IMR-90 (cell line): Measurements from ENCODE around the gene CD86. TPM values are rescaled to one million over a fixed set of nuclear protein-coding genes. Genes with fewer than 3 reads are reported as not detected.

Experiments used
- ATAC-seq: fragments of 200-7000 bp; cut with Tn5 transposase; 2 replicates; pipeline ENCODE4 v1.9.1; 2020; ENCODE audit warnings: low read depth, mild to moderate bottlenecking, moderate library complexity
- BruUV-seq: library from RNA; stranded (reverse); fragments of 400-500 nt; replicated peaks from 2 replicates; lab custom pipeline; 2021; lab: Mats Ljungman, UMichigan
- CTCF ChIA-PET: fragments of 300-600 bp; formaldehyde crosslinking; extraction: SDS; loops from one replicate; lab custom pipeline; 2021; ENCODE audit warnings: antibody characterized with exemption; lab: Yijun Ruan, JAX
- POLR2A ChIA-PET: fragments of 300-600 bp; sonication (Branson Sonifier 250); formaldehyde crosslinking; loops from one replicate; lab custom pipeline; 2022; ENCODE audit warnings: antibody characterized with exemption; ENCODE audit not compliant: unreplicated experiment; lab: Charles Lee
- DNase-seq: peaks from one replicate; pipeline ENCODE4 v3.0.0; 2013
- H2AFZ ChIP-seq: replicated peaks from 2 replicates; pipeline ENCODE3; 2013; ENCODE audit warnings: low read length, mild to moderate bottlenecking; ENCODE audit not compliant: poor library complexity
- H2AK5ac ChIP-seq: 2 replicates; pipeline ENCODE4 v1.6.1; 2013; ENCODE audit warnings: low read depth, low read length, inconsistent platforms
- H2AK9ac ChIP-seq: replicated peaks from 2 replicates; pipeline ENCODE3; 2013; ENCODE audit warnings: mild to moderate bottlenecking, low read depth, low read length, moderate library complexity; ENCODE audit not compliant: poor library complexity
- H2BK120ac ChIP-seq: 2 replicates; pipeline ENCODE4 v1.6.1; 2013; ENCODE audit warnings: low read depth, low read length, inconsistent platforms
- H2BK15ac ChIP-seq: 3 replicates; pipeline ENCODE4 v1.6.1; 2013; ENCODE audit warnings: low read depth, low read length, inconsistent platforms
- H2BK20ac ChIP-seq: 2 replicates; pipeline ENCODE4 v1.6.1; 2013; ENCODE audit warnings: low read depth, mild to moderate bottlenecking, inconsistent platforms, low read length, moderate library complexity
- H2BK5ac ChIP-seq: 2 replicates; pipeline ENCODE4 v1.6.1; 2013; ENCODE audit warnings: mild to moderate bottlenecking, low read depth, low read length, inconsistent platforms; ENCODE audit not compliant: poor library complexity, severe bottlenecking
- H3K14ac ChIP-seq: replicated peaks from 2 replicates; pipeline ENCODE4 v1.6.1; 2013; ENCODE audit warnings: low read depth, low read length, inconsistent platforms
- H3K18ac ChIP-seq: 2 replicates; pipeline ENCODE4 v1.6.1; 2013; ENCODE audit warnings: low read depth, low read length, control low read depth
- H3K23ac ChIP-seq: 2 replicates; pipeline ENCODE4 v1.6.1; 2013; ENCODE audit warnings: low read depth, low read length, inconsistent platforms
- H3K27ac ChIP-seq: 2 replicates; pipeline ENCODE4 v1.5.1; 2013; ENCODE audit warnings: mild to moderate bottlenecking, control low read depth, low read length; ENCODE audit not compliant: insufficient read depth
- H3K27me3 ChIP-seq: 2 replicates; pipeline ENCODE4 v1.6.1; 2013; ENCODE audit warnings: low read length; ENCODE audit not compliant: control insufficient read depth, insufficient read depth
- H3K36me3 ChIP-seq: 2 replicates; pipeline ENCODE4 v1.6.1; 2013; ENCODE audit warnings: low read length, mixed read lengths; ENCODE audit not compliant: control insufficient read depth, insufficient read depth
- H3K4ac ChIP-seq: 2 replicates; pipeline ENCODE4 v1.6.1; 2013; ENCODE audit warnings: low read depth, low read length, inconsistent platforms
- H3K4me1 ChIP-seq: 2 replicates; pipeline ENCODE4 v1.6.1; 2013; ENCODE audit warnings: low read length, mixed read lengths; ENCODE audit not compliant: control insufficient read depth, insufficient read depth
- H3K4me2 ChIP-seq: 2 replicates; pipeline ENCODE4 v1.6.1; 2013; ENCODE audit warnings: low read depth, mild to moderate bottlenecking, control low read depth, low read length, moderate library complexity
- H3K4me3 ChIP-seq: 2 replicates; pipeline ENCODE4 v1.5.1; 2013; ENCODE audit warnings: low read depth, mild to moderate bottlenecking, control low read depth, low read length, moderate library complexity; ENCODE audit not compliant: insufficient read depth
- H3K56ac ChIP-seq: 2 replicates; pipeline ENCODE4 v1.6.1; 2013; ENCODE audit warnings: low read length, inconsistent platforms; ENCODE audit not compliant: insufficient read depth; ENCODE audit errors: extremely low read depth
- H3K79me1 ChIP-seq, 2 experiments: 2 replicates each; pipeline ENCODE4 v1.6.1; 2013; ENCODE audit warnings: low read length in 2 of 2, inconsistent platforms in 1 of 2, low read depth in 1 of 2
- H3K9ac ChIP-seq: 2 replicates; pipeline ENCODE4 v1.6.1; 2013; ENCODE audit warnings: low read depth, low read length, control low read depth
- H3K9me1 ChIP-seq: 2 replicates; pipeline ENCODE4 v1.6.1; 2013; ENCODE audit warnings: low read length, inconsistent platforms; ENCODE audit not compliant: insufficient read depth
- H3K9me3 ChIP-seq: 2 replicates; pipeline ENCODE4 v1.6.1; 2013; ENCODE audit warnings: low read length; ENCODE audit not compliant: control insufficient read depth, insufficient read depth
- H4K20me1 ChIP-seq: 2 replicates; pipeline ENCODE4 v1.6.1; 2013; ENCODE audit warnings: low read length, inconsistent platforms; ENCODE audit not compliant: insufficient read depth
- H4K5ac ChIP-seq: 2 replicates; pipeline ENCODE4 v1.6.1; 2013; ENCODE audit warnings: mild to moderate bottlenecking, low read depth, low read length, control low read depth
- H4K8ac ChIP-seq, 2 experiments: 2 replicates each; pipeline ENCODE4 v1.6.1; 2013; ENCODE audit warnings: low read depth in 2 of 2, low read length in 2 of 2, control low read depth in 1 of 2, inconsistent platforms in 1 of 2
- H4K91ac ChIP-seq: 2 replicates; pipeline ENCODE4 v1.6.1; 2013; ENCODE audit warnings: low read depth, low read length, inconsistent platforms; ENCODE audit not compliant: insufficient read depth
- CEBPB ChIP-seq: IDR thresholded peaks from 2 replicates; pipeline ENCODE4 v1.6.1; 2012; ENCODE audit warnings: low read depth, low read length, improper control_type of control experiment
- NFE2L2 ChIP-seq: fragments of 150-350 bp; IDR thresholded peaks from 2 replicates; pipeline ENCODE4 v1.6.1; 2016; ENCODE audit warnings: low read depth, mild to moderate bottlenecking, low read length
- SMC3 ChIP-seq: fragments of 150-350 bp; IDR thresholded peaks from 2 replicates; pipeline ENCODE4 v1.6.1; 2016; ENCODE audit warnings: low read depth, mild to moderate bottlenecking, antibody characterized with exemption, low read length, moderate library complexity
- USF2 ChIP-seq: fragments of 150-350 bp; IDR thresholded peaks from 2 replicates; pipeline ENCODE4 v1.6.1; 2017; ENCODE audit warnings: mild to moderate bottlenecking, antibody characterized with exemption, low read length, low read depth
- WGBS, 2 experiments: methylation state at CpG; one replicate each; pipeline versions ENCODE4 v1.1.5 to v1.1.7; 2013; ENCODE audit warnings: missing lambda C conversion rate in 2 of 2; ENCODE audit not compliant: insufficient read length in 1 of 2; ENCODE audit errors: extremely low coverage in 2 of 2; 5-methylcytosine and 5-hydroxymethylcytosine counted together
- dilution Hi-C: fragments of 300-500 bp; cut with HindIII; formaldehyde crosslinking; loops from one replicate; pipeline ENCODE4 v1.14.3; 2018; ENCODE audit warnings: low sequenced_read_pairs; ENCODE audit not compliant: unreplicated experiment
- in situ Hi-C: fragments of 300-500 bp; cut with MboI; formaldehyde crosslinking; loops from 3 replicates; pipeline ENCODE4 v1.14.3; 2019; ENCODE audit warnings: low sequenced_read_pairs, inconsistent platforms, mixed read lengths
- intact Hi-C: fragments of 100-400 bp; cut with micrococcal nuclease; formaldehyde crosslinking; loops from 2 replicates; pipeline ENCODE4 v1.10.0; 2022
- polyA plus RNA-seq, 3 experiments: library from polyadenylated mRNA; depleted of rRNA; stranded (reverse); fragments of >200 nt; gene quantifications; 2 replicates each; pipeline ENCODE4 v1.2.3, GENCODE V29; 2012; ENCODE audit warnings: low replicate concordance in 1 of 3
- total RNA-seq: library from RNA; depleted of rRNA; stranded (reverse); fragments of >200 nt; gene quantifications from 2 replicates; pipeline ENCODE4 v1.2.3, GENCODE V29; 2012

Gene CD86
- total and polyA plus RNA-seq, 2 of the 4 experiments (the other 2 are of a cell fraction), result not detected

DNA sequence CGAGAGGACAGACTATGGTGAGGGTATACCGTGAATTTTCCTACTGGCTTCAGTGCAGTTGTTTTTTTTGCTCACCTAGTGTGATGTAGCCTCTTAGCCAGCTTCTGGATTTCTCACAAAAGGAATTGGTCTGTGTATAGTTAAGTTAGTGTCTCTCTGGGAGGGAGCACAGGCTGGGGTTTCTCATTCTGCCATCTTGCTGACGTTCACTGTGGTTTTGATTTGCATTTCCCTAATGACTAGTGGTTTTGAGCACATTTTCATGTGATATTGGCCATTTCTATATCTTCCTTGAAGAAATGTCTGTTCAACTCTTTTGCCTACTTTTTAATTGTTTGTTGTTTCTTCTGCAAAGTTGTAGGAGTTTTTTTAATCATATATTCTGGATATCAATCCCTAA lies 2.2 kb upstream of the CD86 start:
- DNase-seq (no peak), ATAC-seq (no peak)
- 60% methylated on average over 1 of the region's 3 CpGs; no CpG with 5 or more reads in 1 of the 2 experiments for WGBS, 2 experiments
- CTCF ChIA-PET, result no interaction called here
- no peak overlapping the region for H3K4me2 ChIP-seq
- no peak overlapping the region for H4K5ac ChIP-seq
- H3K4ac ChIP-seq, result no peak overlapping the region
- H3K4me3 ChIP-seq, result no peak overlapping the region
- no peak overlapping the region for H2AK9ac ChIP-seq
- POLR2A ChIA-PET, result no interaction called here
- H2BK120ac ChIP-seq, result no peak overlapping the region
- H3K56ac ChIP-seq, result no peak overlapping the region
- H3K9ac ChIP-seq, result no peak overlapping the region
- H3K4me1 ChIP-seq, result no peaks in the 10 kb centered on the region
- H4K91ac ChIP-seq, result no peak overlapping the region
- in situ Hi-C loops (no loop called here), intact Hi-C loops (no loop called here), dilution Hi-C loops (no loop called here)
- H3K23ac ChIP-seq, result no peak overlapping the region
- no peaks in the 10 kb centered on the region for H3K36me3 ChIP-seq
- no TSS peak for BruUV-seq
- no peak overlapping the region for H2BK20ac ChIP-seq
- TF ChIP-seq USF2 (no peak), NFE2L2 (no peak), CEBPB (no peak), SMC3 (no peak)
- no peak overlapping the region for H2AK5ac ChIP-seq
- H4K20me1 ChIP-seq, result no peaks in the 10 kb centered on the region
- no peak overlapping the region for H3K27ac ChIP-seq
- no peaks in the 10 kb centered on the region for H3K9me1 ChIP-seq
- no peaks in the 10 kb centered on the region for H3K27me3 ChIP-seq
- no peak overlapping the region for H3K14ac ChIP-seq
- H2AFZ ChIP-seq, result no peak overlapping the region
- H2BK5ac ChIP-seq, result no peak overlapping the region
- no peak overlapping the region for H3K18ac ChIP-seq
- H2BK15ac ChIP-seq, result no peak overlapping the region
- H3K79me1 ChIP-seq, result no peaks in the 10 kb centered on the region
- no peaks in the 10 kb centered on the region for H3K9me3 ChIP-seq
- no peak overlapping the region for H4K8ac ChIP-seq
